NB4 (cell line): Measurements from ENCODE around the gene GRXCR2.

ENCODE experiments used
- CTCF ChIP-seq: IDR thresholded peaks from one replicate; pipeline ENCODE4 v1.5.1; 2012; ENCODE audit warnings: low read depth, low read length
- MAX ChIP-seq: IDR thresholded peaks from 2 replicates; pipeline ENCODE4 v1.6.1; 2011; ENCODE audit warnings: low read depth, low read length
- POLR2A ChIP-seq: IDR thresholded peaks from 2 replicates; pipeline ENCODE4 v1.6.1; 2011; ENCODE audit warnings: mild to moderate bottlenecking; ENCODE audit not compliant: insufficient read length; ENCODE audit errors: extremely low read depth

GRCh38 chr5:145853781-145854376 lies 18.9 kb downstream of the GRXCR2 start:
- TF ChIP-seq CTCF (no peak), POLR2A (no peak), MAX (no peak)
